K562 (cell line): ENCODE data around the gene UBE2V1. TPM values are rescaled to one million over a fixed set of nuclear protein-coding genes. Genes with fewer than 3 reads are reported as not detected.

ENCODE experiments used
- BRCA1 ChIP-seq, 2 experiments: fragments of 450-650 bp in 1 of 2; sonication (generic) in 1 of 2; formaldehyde crosslinking in 1 of 2; IDR thresholded peaks; 2 replicates each; pipeline versions ENCODE4 v1.5.0 to v1.6.1; 2017 to 2020; ENCODE audit warnings: mild to moderate bottlenecking in 1 of 2, missing genetic modification reagents in 1 of 2
- CBX5 ChIP-seq: IDR thresholded peaks from 2 replicates; pipeline ENCODE4 v1.6.1; 2014; ENCODE audit warnings: low read depth, borderline replicate concordance
- CTBP1 ChIP-seq: fragments of 450-650 bp; IDR thresholded peaks from 2 replicates; pipeline ENCODE4 v1.6.1; 2016; ENCODE audit warnings: borderline replicate concordance
- DNMT1 ChIP-seq: fragments of 450-650 bp; IDR thresholded peaks from 2 replicates; pipeline ENCODE4 v1.6.1; 2016; ENCODE audit warnings: antibody characterized with exemption, mild to moderate bottlenecking
- EGR1 ChIP-seq: fragments of 450-650 bp; conservative IDR thresholded peaks from 2 replicates; pipeline ENCODE4 v1.6.1; 2017; ENCODE audit warnings: mild to moderate bottlenecking
- FOXJ2 ChIP-seq: fragments of 200-800 bp; sonication (Bioruptor generic); IDR thresholded peaks from 2 replicates; pipeline ENCODE4 v1.6.1; 2016; ENCODE audit warnings: missing genetic modification characterization, missing compliant biosample characterization
- FOXP1 ChIP-seq: sonication (generic); formaldehyde crosslinking; IDR thresholded peaks from 2 replicates; pipeline ENCODE4 v1.8.0; 2022; ENCODE audit warnings: mild to moderate bottlenecking, missing genetic modification reagents
- HDAC1 ChIP-seq, 2 experiments: fragments of 450-650 bp; IDR thresholded peaks; 2 replicates each; pipeline ENCODE4 v1.6.1; 2016 to 2017; ENCODE audit warnings: inconsistent platforms in 1 of 2, mild to moderate bottlenecking in 1 of 2, moderate library complexity in 1 of 2
- NR3C1 ChIP-seq: sonication (generic); formaldehyde crosslinking; IDR thresholded peaks from 2 replicates; pipeline ENCODE4 v1.8.1; 2022; ENCODE audit warnings: missing genetic modification reagents
- POLR2AphosphoS5 ChIP-seq: IDR thresholded peaks from 2 replicates; pipeline ENCODE4 v1.6.1; 2011; ENCODE audit warnings: mild to moderate bottlenecking, low read depth, low read length, moderate library complexity; ENCODE audit not compliant: control insufficient read depth, insufficient read depth
- RBM34 ChIP-seq: fragments of 200-400 bp; formaldehyde crosslinking; IDR thresholded peaks from 2 replicates; pipeline ENCODE4 v1.6.1; 2018; ENCODE audit warnings: low read length, borderline replicate concordance; ENCODE audit not compliant: insufficient read depth
- SAFB2 ChIP-seq: fragments of 200-400 bp; formaldehyde crosslinking; IDR thresholded peaks from 2 replicates; pipeline ENCODE4 v1.6.1; 2018; ENCODE audit warnings: borderline replicate concordance, low read length, low read depth, moderate library complexity; ENCODE audit not compliant: severe bottlenecking
- SIRT6 ChIP-seq: IDR thresholded peaks from one replicate; pipeline ENCODE4 v1.6.1; 2012; ENCODE audit warnings: low read depth, mild to moderate bottlenecking, control low read depth, inconsistent platforms, low read length, moderate library complexity
- SIX5 ChIP-seq, 2 experiments: IDR thresholded peaks; 2 replicates each; pipeline ENCODE4 v1.6.1; 2011; ENCODE audit warnings: low read length in 2 of 2, borderline replicate concordance in 1 of 2, low read depth in 1 of 2, mild to moderate bottlenecking in 1 of 2, moderate library complexity in 1 of 2; ENCODE audit not compliant: insufficient read depth in 1 of 2
- SMAD1 ChIP-seq: fragments of 150-350 bp; IDR thresholded peaks from 2 replicates; pipeline ENCODE4 v1.6.1; 2014; ENCODE audit warnings: low read length, low read depth; ENCODE audit not compliant: partially characterized antibody
- SMC3 ChIP-seq: conservative IDR thresholded peaks from 2 replicates; pipeline ENCODE4 v1.6.1; 2011; ENCODE audit warnings: low read depth, low read length, improper control_type of control experiment; ENCODE audit not compliant: insufficient read depth
- ZMIZ1 ChIP-seq, 2 experiments: fragments of 150-350 bp in 1 of 2; IDR thresholded peaks; 2 replicates each; pipeline ENCODE4 v1.6.1; 2012 to 2016; ENCODE audit warnings: low read depth in 2 of 2, low read length in 2 of 2, mild to moderate bottlenecking in 1 of 2, moderate library complexity in 1 of 2
- ZNF23 ChIP-seq: fragments of 250-450 bp; sonication (Bioruptor Pico); IDR thresholded peaks from 2 replicates; pipeline ENCODE4 v1.4.0; 2020; ENCODE audit warnings: mild to moderate bottlenecking
- ZNF57 ChIP-seq: fragments of 450-650 bp; formaldehyde crosslinking; IDR thresholded peaks from 2 replicates; pipeline ENCODE4 v1.4.0; 2020; ENCODE audit warnings: mild to moderate bottlenecking, moderate library complexity
- ZNF639 ChIP-seq, 2 experiments: fragments of 200-800 bp in 1 of 2; sonication (Bioruptor generic) in 1 of 2; sonication (generic) in 1 of 2; formaldehyde crosslinking in 1 of 2; IDR thresholded peaks in 1 of 2; conservative IDR thresholded peaks in 1 of 2; 2 replicates each; pipeline versions ENCODE4 v1.5.0 to v1.6.1; 2016 to 2020; ENCODE audit warnings: missing compliant biosample characterization in 1 of 2, missing genetic modification characterization in 1 of 2, missing genetic modification reagents in 1 of 2
- ZNF76 ChIP-seq: fragments of 250-450 bp; sonication (Bioruptor Pico); IDR thresholded peaks from 2 replicates; pipeline ENCODE4 v1.4.0; 2020; ENCODE audit warnings: mild to moderate bottlenecking, moderate library complexity, borderline replicate concordance
- ZNF780A ChIP-seq: fragments of 250-450 bp; sonication (Bioruptor Pico); IDR thresholded peaks from 2 replicates; pipeline ENCODE4 v1.5.0; 2021; ENCODE audit warnings: mild to moderate bottlenecking
- polyA plus RNA-seq, 8 experiments: library from polyadenylated mRNA; depleted of rRNA in 4 of 8; stranded (reverse) in 5 of 8; unstranded in 3 of 8; fragments of >200 nt; fragmentation: Nextera tagmentation in 2 of 8; fragmentation: Illumina TruSeq in 1 of 8; extraction: Ambion mirVana in 2 of 8; extraction: Trizol in 1 of 8; gene quantifications; 2 replicates each; pipeline versions ENCODE4 v1.2.1 to v1.2.3, GENCODE V29; 2011 to 2014; ENCODE audit warnings: inconsistent platforms in 1 of 8, missing spikeins in 1 of 8
- total RNA-seq, 7 experiments: library from RNA; depleted of rRNA in 6 of 7; stranded (reverse); fragments of >200 nt in 6 of 7; fragmentation: Illumina TruSeq in 2 of 7; extraction: Trizol in 2 of 7; gene quantifications; 2 replicates each; pipeline versions ENCODE4 v1.2.1 to v1.2.3, GENCODE V29; 2011 to 2021; ENCODE audit warnings: low replicate concordance in 1 of 7

The UBE2V1 gene
- total and polyA plus RNA-seq, 9 of the 15 experiments (the other 6 are each of a cell fraction or from before 2014, with no cell fraction given), result 93.0 to 357 (median 119) TPM

GRCh38 chr20:50115591-50116367 is 2.8 kb upstream of the UBE2V1 start (continued):
- TF ChIP-seq ZMIZ1 (IDR thresholded peaks at IDR 0.05; ENCODE audit: low read depth in 2 of 2, low read length in 2 of 2) (no peak), FOXP1 (CRISPR knock-in tag) (no peak), CTBP1 (no peak; the same call in 1 of the 2 replicates), ZNF639 (CRISPR knock-in tag; conservative IDR thresholded peaks at IDR 0.05 in 1 of 2, IDR thresholded peaks at IDR 0.05 in 1 of 2) (peak in 1 of 2 experiments; percentile 39; a peak in 1 of 4 replicates), ZNF76 (CRISPR knock-in tag) (0 out of 2 replicates have a peak, but pooled peaks have one; percentile 18), SAFB2 (no peak), HDAC1 (IDR thresholded peaks at IDR 0.05) (no peak), ZNF23 (CRISPR knock-in tag) (no peak), BRCA1 (IDR thresholded peaks at IDR 0.05) (no peak), BRCA1 (CRISPR knock-in tag; IDR thresholded peaks at IDR 0.05) (no peak), FOXJ2 (tag) (no peak), DNMT1 (no peak), SMC3 (0 out of 2 replicates have a peak, but pooled peaks have one; percentile 12), EGR1 (no peak), POLR2AphosphoS5 (peak; percentile 58), SIRT6 (no peak), CBX5 (no peak), RBM34 (no peak), SIX5 (IDR thresholded peaks at IDR 0.05; ENCODE audit: borderline replicate concordance in 1 of 2, insufficient read depth in 1 of 2, low read depth in 1 of 2, low read length in 2 of 2) (peak; percentile 83 to 87), SMAD1 (peak; percentile 82), NR3C1 (CRISPR knock-in tag) (no peak), ZNF57 (CRISPR knock-in tag) (no peak), ZNF780A (CRISPR knock-in tag) (no peak)
